T follicular helper cell (primary cell): ENCODE measurements around the gene KLF3.

ENCODE experiments used
- DNase-seq: peaks from one replicate; pipeline ENCODE4 v3.0.0-alpha.2; 2020; ENCODE audit warnings: low read depth

KLF3 gene

DNA sequence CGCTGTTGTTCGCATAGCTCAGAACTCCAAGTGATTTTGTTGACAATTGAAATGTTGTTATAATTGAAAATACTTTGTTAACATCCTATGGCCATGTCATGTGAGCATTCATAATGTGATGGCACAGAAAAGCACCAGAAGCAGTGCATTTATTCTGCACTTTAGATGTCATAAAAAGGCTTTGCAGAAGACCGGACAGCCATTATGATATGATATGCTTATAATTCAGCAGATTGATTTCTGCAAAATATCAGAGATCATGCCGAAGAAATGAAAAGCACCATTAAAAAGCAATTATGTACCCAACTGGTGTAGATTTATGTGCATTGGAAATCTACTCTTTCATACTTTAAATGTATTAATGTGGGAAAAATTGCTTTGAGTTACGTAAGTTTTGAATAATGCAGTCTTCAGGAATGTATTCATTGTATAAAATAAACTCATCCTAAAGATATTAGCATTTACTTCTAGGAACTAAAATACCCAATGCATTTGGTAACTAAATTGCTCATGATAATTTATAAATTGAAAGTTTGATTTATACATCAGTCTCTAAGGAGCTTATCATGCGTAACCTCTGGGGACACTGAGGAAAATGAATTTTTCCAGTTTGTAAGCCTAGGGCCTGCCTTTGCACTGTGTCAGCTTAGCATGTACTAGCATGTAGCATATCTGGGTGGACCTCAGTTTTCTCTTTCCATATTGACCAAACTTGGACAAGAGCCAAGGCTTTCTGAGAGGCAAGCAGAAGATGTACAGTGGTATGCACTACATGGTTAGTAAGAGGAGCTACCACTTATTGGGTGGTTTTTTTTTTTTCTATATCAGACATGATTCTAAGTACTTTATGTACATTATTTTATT lies 75.2 kb downstream of the KLF3 start:
- no peak for DNase-seq

GRCh38 chr4:38740303-38740702 lies 76.3 kb downstream of the KLF3 start:
- DNase-seq: no peak

- no peak for DNase-seq
Measured at GRCh38 chr4:38743866-38744265, 79.9 kb downstream of the KLF3 start.

DNA sequence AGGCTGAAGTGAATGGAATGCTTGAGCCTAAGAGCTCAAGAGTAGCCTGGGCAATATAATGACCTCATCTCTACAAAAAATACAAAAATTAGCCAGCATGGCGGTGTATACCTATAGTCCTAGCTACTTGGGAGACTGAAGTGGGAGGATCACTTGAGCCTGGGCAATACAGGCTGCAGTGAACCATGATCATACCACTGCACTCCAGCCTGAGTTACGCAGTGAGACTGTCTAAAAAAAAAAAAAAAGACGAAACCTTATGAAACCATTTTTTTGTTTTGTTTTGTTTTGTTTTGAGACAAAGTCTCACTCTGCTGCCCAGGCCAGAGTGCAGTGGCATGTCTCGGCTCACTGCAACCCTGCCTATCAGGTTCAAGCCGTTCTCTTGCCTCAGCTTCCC lies 81.9 kb downstream of the KLF3 start:
- no peak for DNase-seq

GRCh38 chr4:38747629-38748028 lies 83.6 kb downstream of the KLF3 start:
- no peak for DNase-seq

GRCh38 chr4:38749336-38749735 lies 85.3 kb downstream of the KLF3 start:
- no peak for DNase-seq
